HEK293 (cell line): ENCODE results near the gene SPOUT1.

Experiments used
- GLI4 ChIP-seq: fragments of 450-650 bp; formaldehyde crosslinking; IDR thresholded peaks from 2 replicates; pipeline ENCODE4 v1.5.1; 2016; ENCODE audit warnings: missing biosample characterization, missing genetic modification characterization
- HOXC10 ChIP-seq: sonication (generic); formaldehyde crosslinking; IDR thresholded peaks from 2 replicates; pipeline ENCODE4 v1.8.1; 2023; ENCODE audit warnings: mild to moderate bottlenecking, missing genetic modification reagents
- HOXD13 ChIP-seq: sonication (generic); formaldehyde crosslinking; IDR thresholded peaks from 2 replicates; pipeline ENCODE4 v1.8.0; 2022; ENCODE audit warnings: missing genetic modification reagents, borderline replicate concordance
- INSM2 ChIP-seq: fragments of 450-650 bp; formaldehyde crosslinking; IDR thresholded peaks from 2 replicates; pipeline ENCODE4 v1.5.1; 2016; ENCODE audit warnings: missing biosample characterization, missing genetic modification characterization
- KLF10 ChIP-seq: fragments of 450-650 bp; IDR thresholded peaks from 2 replicates; pipeline ENCODE4 v1.5.1; 2018; ENCODE audit warnings: missing biosample characterization, mild to moderate bottlenecking, missing genetic modification characterization
- SALL2 ChIP-seq: fragments of 450-650 bp; formaldehyde crosslinking; IDR thresholded peaks from 2 replicates; pipeline ENCODE4 v1.5.0; 2017; ENCODE audit warnings: missing biosample characterization, mild to moderate bottlenecking, missing genetic modification characterization, borderline replicate concordance
- SCRT2 ChIP-seq: fragments of 450-650 bp; formaldehyde crosslinking; IDR thresholded peaks from 2 replicates; pipeline ENCODE4 v1.5.1; 2016; ENCODE audit warnings: missing biosample characterization, missing genetic modification characterization
- SETDB1 ChIP-seq: IDR thresholded peaks from one replicate; pipeline ENCODE4 v1.6.1; 2017; ENCODE audit warnings: mild to moderate bottlenecking, low read length, moderate library complexity, mixed read lengths; ENCODE audit not compliant: insufficient read length
- WT1 ChIP-seq: fragments of 450-650 bp; formaldehyde crosslinking; IDR thresholded peaks from 2 replicates; pipeline ENCODE4 v1.5.1; 2016; ENCODE audit warnings: missing biosample characterization, missing genetic modification characterization
- ZBTB1 ChIP-seq: fragments of 450-650 bp; formaldehyde crosslinking; IDR thresholded peaks from 2 replicates; pipeline ENCODE4 v1.5.1; 2016; ENCODE audit warnings: missing biosample characterization, missing genetic modification characterization
- ZBTB21 ChIP-seq: fragments of 450-650 bp; formaldehyde crosslinking; IDR thresholded peaks from 2 replicates; pipeline ENCODE4 v1.5.1; 2017; ENCODE audit warnings: missing biosample characterization, missing genetic modification characterization
- ZBTB26 ChIP-seq: fragments of 450-650 bp; formaldehyde crosslinking; optimal IDR thresholded peaks from 2 replicates; pipeline ENCODE3; 2016; ENCODE audit warnings: missing biosample characterization, mild to moderate bottlenecking, missing genetic modification characterization
- ZBTB8A ChIP-seq: fragments of 450-650 bp; formaldehyde crosslinking; IDR thresholded peaks from 2 replicates; pipeline ENCODE4 v1.5.1; 2016; ENCODE audit warnings: missing biosample characterization, missing genetic modification characterization
- ZFHX2 ChIP-seq: fragments of 450-650 bp; formaldehyde crosslinking; conservative IDR thresholded peaks from 2 replicates; pipeline ENCODE4 v1.5.1; 2016; ENCODE audit warnings: missing biosample characterization, missing genetic modification characterization
- ZFP41 ChIP-seq: fragments of 450-650 bp; formaldehyde crosslinking; IDR thresholded peaks from 2 replicates; pipeline ENCODE4 v1.5.1; 2016; ENCODE audit warnings: missing biosample characterization, missing genetic modification characterization, borderline replicate concordance
- ZNF10 ChIP-seq: fragments of 450-650 bp; formaldehyde crosslinking; IDR thresholded peaks from 2 replicates; pipeline ENCODE4 v1.5.1; 2017; ENCODE audit warnings: missing biosample characterization, missing genetic modification characterization
- ZNF133 ChIP-seq: fragments of 450-650 bp; formaldehyde crosslinking; IDR thresholded peaks from 2 replicates; pipeline ENCODE4 v1.5.1; 2016; ENCODE audit warnings: missing biosample characterization, missing genetic modification characterization
- ZNF239 ChIP-seq: fragments of 450-650 bp; formaldehyde crosslinking; IDR thresholded peaks from 2 replicates; pipeline ENCODE4 v1.5.1; 2016; ENCODE audit warnings: missing biosample characterization, missing genetic modification characterization
- ZNF248 ChIP-seq: fragments of 450-650 bp; formaldehyde crosslinking; IDR thresholded peaks from 2 replicates; pipeline ENCODE4 v1.5.1; 2017; ENCODE audit warnings: missing biosample characterization, missing genetic modification characterization
- ZNF311 ChIP-seq: fragments of 450-650 bp; formaldehyde crosslinking; IDR thresholded peaks from 2 replicates; pipeline ENCODE4 v1.5.1; 2017; ENCODE audit warnings: missing biosample characterization, missing genetic modification characterization, borderline replicate concordance
- ZNF324 ChIP-seq: fragments of 450-650 bp; formaldehyde crosslinking; IDR thresholded peaks from 2 replicates; pipeline ENCODE4 v1.5.1; 2016; ENCODE audit warnings: missing biosample characterization, missing genetic modification characterization
- ZNF335 ChIP-seq: fragments of 450-650 bp; formaldehyde crosslinking; conservative IDR thresholded peaks from 2 replicates; pipeline ENCODE4 v1.5.1; 2016; ENCODE audit warnings: missing biosample characterization, missing genetic modification characterization
- ZNF350 ChIP-seq: fragments of 450-650 bp; formaldehyde crosslinking; IDR thresholded peaks from 2 replicates; pipeline ENCODE4 v1.5.0; 2017; ENCODE audit warnings: missing biosample characterization, mild to moderate bottlenecking, missing genetic modification characterization
- ZNF449 ChIP-seq: fragments of 450-650 bp; formaldehyde crosslinking; IDR thresholded peaks from 2 replicates; pipeline ENCODE4 v1.5.1; 2017; ENCODE audit warnings: missing biosample characterization, mild to moderate bottlenecking, missing genetic modification characterization, moderate library complexity
- ZNF488 ChIP-seq: fragments of 450-650 bp; formaldehyde crosslinking; IDR thresholded peaks from 2 replicates; pipeline ENCODE4 v1.5.1; 2016; ENCODE audit warnings: missing biosample characterization, missing genetic modification characterization
- ZNF558 ChIP-seq: fragments of 450-650 bp; formaldehyde crosslinking; IDR thresholded peaks from 2 replicates; pipeline ENCODE4 v1.5.1; 2016; ENCODE audit warnings: missing biosample characterization, missing genetic modification characterization
- ZNF561 ChIP-seq: fragments of 450-650 bp; IDR thresholded peaks from 2 replicates; pipeline ENCODE4 v1.5.1; 2018; ENCODE audit warnings: missing biosample characterization, missing genetic modification characterization, borderline replicate concordance
- ZNF623 ChIP-seq: fragments of 450-650 bp; formaldehyde crosslinking; IDR thresholded peaks from 2 replicates; pipeline ENCODE4 v1.5.1; 2016; ENCODE audit warnings: missing biosample characterization, missing genetic modification characterization
- ZNF624 ChIP-seq: fragments of 450-650 bp; formaldehyde crosslinking; IDR thresholded peaks from 2 replicates; pipeline ENCODE4 v1.5.1; 2017; ENCODE audit warnings: missing biosample characterization, missing genetic modification characterization
- ZNF626 ChIP-seq: fragments of 450-650 bp; sonication (Bioruptor Pico); formaldehyde crosslinking; IDR thresholded peaks from 2 replicates; pipeline ENCODE4 v1.5.1; 2018; ENCODE audit warnings: missing biosample characterization, missing genetic modification characterization, inconsistent platforms
- ZNF654 ChIP-seq: fragments of 450-650 bp; formaldehyde crosslinking; IDR thresholded peaks from 2 replicates; pipeline ENCODE4 v1.5.1; 2016; ENCODE audit warnings: low read depth, missing biosample characterization, missing genetic modification characterization
- ZNF837 ChIP-seq: fragments of 450-650 bp; formaldehyde crosslinking; IDR thresholded peaks from 2 replicates; pipeline ENCODE4 v1.5.1; 2016; ENCODE audit warnings: missing biosample characterization, missing genetic modification characterization
- TF ChIP-seq, protein P1 (sequence below): fragments of 450-650 bp; formaldehyde crosslinking; IDR thresholded peaks from 2 replicates; pipeline ENCODE4; 2016; ENCODE audit warnings: missing biosample characterization, missing genetic modification characterization
- TF ChIP-seq, protein P2 (sequence below): fragments of 450-650 bp; formaldehyde crosslinking; IDR thresholded peaks from 2 replicates; pipeline ENCODE4 v1.5.1; 2016; ENCODE audit warnings: missing biosample characterization, missing genetic modification characterization

The SPOUT1 gene

DNA sequence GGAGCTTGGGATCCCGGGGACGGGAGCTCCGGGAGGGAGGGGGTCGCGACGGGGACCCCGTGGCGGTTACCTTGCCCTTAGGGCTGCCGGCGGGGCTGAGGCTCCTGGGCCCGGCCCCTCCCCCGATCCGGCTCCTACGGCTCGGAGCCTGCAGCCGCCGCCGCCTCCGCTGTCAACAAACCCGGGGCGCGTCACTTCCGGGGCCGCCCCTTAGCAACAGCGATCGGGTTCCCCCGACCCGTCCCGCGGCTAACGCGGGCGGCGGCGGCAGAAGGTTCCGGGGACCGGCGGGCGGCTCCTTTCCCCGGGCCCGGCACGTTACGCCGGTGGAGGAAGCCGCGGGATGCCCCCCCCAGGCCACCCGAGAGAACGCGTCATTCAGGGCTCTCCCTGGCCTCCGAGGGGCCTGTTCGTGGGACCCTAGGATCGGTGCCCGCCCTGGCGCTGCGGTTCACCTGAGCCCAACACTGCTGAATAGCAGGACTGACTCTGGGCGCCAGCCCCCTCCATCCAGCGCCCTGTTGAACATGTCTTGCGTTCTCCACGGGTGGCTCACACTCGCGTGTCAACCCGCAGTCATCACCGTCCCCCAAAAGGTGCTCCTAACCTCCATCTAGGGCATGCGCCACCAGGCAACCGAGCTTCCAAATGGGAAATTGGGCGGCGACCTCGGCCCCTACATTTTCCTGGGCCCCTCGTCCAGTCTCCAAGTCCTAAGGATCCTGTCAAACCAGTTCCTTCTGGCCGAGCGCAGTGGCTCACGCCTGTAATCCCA, 57.7 kb downstream of the SPOUT1 start, which contains the start of gene ZER1 (continued):
- no peak for TF ChIP-seq ZNF133 (tag by site-specific recombination)
- no peak for TF ChIP-seq ZFP41 (tag by site-specific recombination)
- peak; percentile 90 for TF ChIP-seq KLF10 (tag by site-specific recombination)
- no peak for TF ChIP-seq ZNF350 (tag by site-specific recombination)
- TF ChIP-seq ZBTB21 (tag by site-specific recombination) = peak; percentile 51; the same call in 1 of the 2 replicates
- TF ChIP-seq ZNF324 (tag by site-specific recombination) = peak; percentile 94
- TF ChIP-seq ZNF488 (tag by site-specific recombination) = no peak
- peak; percentile 99 for TF ChIP-seq SCRT2
- TF ChIP-seq SALL2 (tag by site-specific recombination) = no peak
- TF ChIP-seq ZNF623 = peak; percentile 32; the same call in 1 of the 2 replicates
- TF ChIP-seq SETDB1 = no peak
- TF ChIP-seq, protein P1, sequence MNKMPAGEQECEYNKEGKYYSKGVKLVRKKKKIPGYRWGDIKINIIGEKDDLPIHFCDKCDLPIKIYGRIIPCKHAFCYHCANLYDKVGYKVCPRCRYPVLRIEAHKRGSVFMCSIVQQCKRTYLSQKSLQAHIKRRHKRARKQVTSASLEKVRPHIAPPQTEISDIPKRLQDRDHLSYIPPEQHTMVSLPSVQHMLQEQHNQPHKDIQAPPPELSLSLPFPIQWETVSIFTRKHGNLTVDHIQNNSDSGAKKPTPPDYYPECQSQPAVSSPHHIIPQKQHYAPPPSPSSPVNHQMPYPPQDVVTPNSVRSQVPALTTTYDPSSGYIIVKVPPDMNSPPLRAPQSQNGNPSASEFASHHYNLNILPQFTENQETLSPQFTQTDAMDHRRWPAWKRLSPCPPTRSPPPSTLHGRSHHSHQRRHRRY (tag by site-specific recombination) = no peak
- TF ChIP-seq, protein P2, sequence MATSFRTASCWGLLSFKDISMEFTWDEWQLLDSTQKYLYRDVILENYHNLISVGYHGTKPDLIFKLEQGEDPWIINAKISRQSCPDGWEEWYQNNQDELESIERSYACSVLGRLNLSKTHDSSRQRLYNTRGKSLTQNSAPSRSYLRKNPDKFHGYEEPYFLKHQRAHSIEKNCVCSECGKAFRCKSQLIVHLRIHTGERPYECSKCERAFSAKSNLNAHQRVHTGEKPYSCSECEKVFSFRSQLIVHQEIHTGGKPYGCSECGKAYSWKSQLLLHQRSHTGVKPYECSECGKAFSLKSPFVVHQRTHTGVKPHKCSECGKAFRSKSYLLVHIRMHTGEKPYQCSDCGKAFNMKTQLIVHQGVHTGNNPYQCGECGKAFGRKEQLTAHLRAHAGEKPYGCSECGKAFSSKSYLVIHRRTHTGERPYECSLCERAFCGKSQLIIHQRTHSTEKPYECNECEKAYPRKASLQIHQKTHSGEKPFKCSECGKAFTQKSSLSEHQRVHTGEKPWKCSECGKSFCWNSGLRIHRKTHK (tag by site-specific recombination) = no peak
- peak; percentile 74 for TF ChIP-seq ZFHX2 (tag by site-specific recombination)
- peak; percentile 64; the same call in 1 of the 2 replicates for TF ChIP-seq ZNF239 (tag by site-specific recombination)
- peak; percentile 70; the same call in 1 of the 2 replicates for TF ChIP-seq GLI4 (tag by site-specific recombination)
- TF ChIP-seq ZNF654 (tag by site-specific recombination) = no peak
- TF ChIP-seq INSM2 (tag by site-specific recombination) = peak; percentile 81; the same call in 1 of the 2 replicates
- TF ChIP-seq ZBTB1 = peak; percentile 19; the same call in 1 of the 2 replicates
- peak; percentile 81 for TF ChIP-seq ZNF449 (tag by site-specific recombination)
- peak; percentile 98 for TF ChIP-seq ZNF561 (tag by site-specific recombination)
- TF ChIP-seq WT1 = no peak; the same call in 1 of the 2 replicates
- TF ChIP-seq ZNF311 = no peak
- no peak for TF ChIP-seq ZNF837
- peak; percentile 47 for TF ChIP-seq ZNF335 (tag by site-specific recombination)
- no peak for TF ChIP-seq ZNF624 (tag by site-specific recombination)
- TF ChIP-seq HOXD13 = no peak
- TF ChIP-seq ZBTB8A (tag by site-specific recombination) = peak; percentile 77
- TF ChIP-seq ZNF626 = no peak; the same call in 1 of the 2 replicates
- TF ChIP-seq ZNF10 (tag by site-specific recombination) = no peak
- peak; percentile 61 for TF ChIP-seq ZBTB26 (tag by site-specific recombination)
- no peak for TF ChIP-seq ZNF558
- no peak for TF ChIP-seq HOXC10 (CRISPR knock-in tag)
- TF ChIP-seq ZNF248 = no peak
